Lung (tissue), 12 donors: ENCODE data around the gene TSPAN31. TPM values are rescaled to one million over a fixed set of nuclear protein-coding genes. Genes with fewer than 3 reads are reported as not detected.
A peak's percentile ranks its signal among the peaks of the same experiment; 100 is the strongest.

ENCODE experiments used
- ATAC-seq: fragments of 200-7000 bp; cut with Tn5 transposase; one replicate; pipeline ENCODE4 v1.9.1; 2020; ENCODE audit warnings: moderate number of reproducible peaks; ENCODE audit not compliant: insufficient read depth, low FRiP score
- DNase-seq, 3 donors: peaks; one replicate each; pipeline ENCODE4 v3.0.0-alpha.2; 2013 to 2017
- H3K27ac ChIP-seq, 2 donors: one replicate each; pipeline ENCODE4 v1.5.1; 2013; ENCODE audit warnings: mild to moderate bottlenecking in 2 of 2, moderate library complexity in 2 of 2, control low read depth in 1 of 2, inconsistent platforms in 1 of 2, low read depth in 1 of 2, low read length in 1 of 2
- H3K27me3 ChIP-seq, 3 donors: one replicate each; pipeline ENCODE4 v1.5.1; 2013; ENCODE audit warnings: low read length in 2 of 3; ENCODE audit not compliant: control insufficient read depth in 3 of 3, insufficient read depth in 3 of 3
- H3K36me3 ChIP-seq, 4 donors: one replicate each; pipeline ENCODE4 v1.5.1; 2013; ENCODE audit warnings: low read length in 4 of 4, mild to moderate bottlenecking in 1 of 4, moderate library complexity in 1 of 4; ENCODE audit not compliant: control insufficient read depth in 4 of 4, insufficient read depth in 4 of 4
- H3K4me1 ChIP-seq, 5 donors: one replicate each; pipeline ENCODE4 v1.5.1; 2013; ENCODE audit warnings: low read length in 5 of 5, mild to moderate bottlenecking in 2 of 5, moderate library complexity in 1 of 5; ENCODE audit not compliant: control insufficient read depth in 5 of 5, insufficient read depth in 5 of 5
- H3K4me3 ChIP-seq: one replicate; pipeline ENCODE4 v1.5.1; 2013; ENCODE audit warnings: mild to moderate bottlenecking, control low read depth, moderate library complexity
- H3K9ac ChIP-seq, 2 donors: one replicate each; pipeline ENCODE4 v1.5.1; 2013; ENCODE audit warnings: low read length in 2 of 2, control low read depth in 1 of 2; ENCODE audit not compliant: insufficient read depth in 1 of 2
- H3K9me3 ChIP-seq, 4 donors: one replicate each; pipeline ENCODE4 v1.5.1; 2013; ENCODE audit warnings: low read length in 3 of 4, mild to moderate bottlenecking in 1 of 4, moderate library complexity in 1 of 4; ENCODE audit not compliant: control insufficient read depth in 4 of 4, insufficient read depth in 3 of 4
- WGBS, 2 donors: extraction: QIAGEN DNeasy Blood & Tissue Kit; methylation state at CpG; one replicate each; pipeline ENCODE4 v1.1.7; 2013; 5-methylcytosine and 5-hydroxymethylcytosine counted together
- polyA plus RNA-seq, 2 donors: library from polyadenylated mRNA; stranded (reverse); fragments of 200-250 nt; gene quantifications; one replicate each; pipeline ENCODE4 v1.2.1, GENCODE V29; 2013
- total RNA-seq, 2 donors: library from RNA; depleted of rRNA in 1 of 2; stranded (reverse); fragments of >200 nt in 1 of 2; gene quantifications; one replicate each; pipeline ENCODE4 v1.2.1, GENCODE V29; 2014 to 2021
- TF ChIP-seq, protein P1 (sequence below): IDR thresholded peaks from 2 replicates; pipeline ENCODE4 v1.5.1; 2012; ENCODE audit warnings: mild to moderate bottlenecking; ENCODE audit errors: control extremely low read depth, extremely low read depth
- donor health status: control.
- donor health status: control.
- donor health status: Bipolar disorder and iron deficiency.
- donor health status: healthy.
- donor health status: DM: yes; HTN: yes; CAD: no.

TSPAN31 gene
- total and polyA plus RNA-seq, 4 donors: 32.4 to 61.1 (median 46.1) TPM

DNA sequence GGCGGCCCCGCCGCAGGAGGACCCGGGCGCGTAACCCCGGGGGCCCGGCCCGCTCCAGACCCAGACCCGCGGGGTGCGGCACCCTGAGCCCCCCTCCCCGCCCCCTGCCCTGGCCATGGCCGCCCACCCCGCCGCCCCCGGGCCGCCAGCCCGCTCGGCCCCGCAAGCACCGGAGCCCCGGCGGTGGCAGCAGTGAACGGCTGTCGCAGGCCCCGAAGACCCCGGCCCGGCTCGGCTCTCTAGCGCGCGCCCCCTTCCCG is 10.3 kb downstream of the TSPAN31 start:
- no peak for DNase-seq
- Histone ChIP-seq H3K9me3 (peaks cover 0 to 5% (median 0%) of the 10 kb centered on the region in 4 donors), H3K36me3 (peaks cover 0 to 16% (median 11%) of the 10 kb centered on the region in 4 donors), H3K4me1 (peaks cover 5 to 42% (median 16%) of the 10 kb centered on the region in 5 donors), H3K27me3 (no peaks in the 10 kb centered on the region), H3K4me3 (peak overlapping the region; percentile 71), H3K27ac (peak overlapping the region in 1 of 2 donors; percentile 73), H3K9ac (no peak overlapping the region)
- TF ChIP-seq, protein P1, sequence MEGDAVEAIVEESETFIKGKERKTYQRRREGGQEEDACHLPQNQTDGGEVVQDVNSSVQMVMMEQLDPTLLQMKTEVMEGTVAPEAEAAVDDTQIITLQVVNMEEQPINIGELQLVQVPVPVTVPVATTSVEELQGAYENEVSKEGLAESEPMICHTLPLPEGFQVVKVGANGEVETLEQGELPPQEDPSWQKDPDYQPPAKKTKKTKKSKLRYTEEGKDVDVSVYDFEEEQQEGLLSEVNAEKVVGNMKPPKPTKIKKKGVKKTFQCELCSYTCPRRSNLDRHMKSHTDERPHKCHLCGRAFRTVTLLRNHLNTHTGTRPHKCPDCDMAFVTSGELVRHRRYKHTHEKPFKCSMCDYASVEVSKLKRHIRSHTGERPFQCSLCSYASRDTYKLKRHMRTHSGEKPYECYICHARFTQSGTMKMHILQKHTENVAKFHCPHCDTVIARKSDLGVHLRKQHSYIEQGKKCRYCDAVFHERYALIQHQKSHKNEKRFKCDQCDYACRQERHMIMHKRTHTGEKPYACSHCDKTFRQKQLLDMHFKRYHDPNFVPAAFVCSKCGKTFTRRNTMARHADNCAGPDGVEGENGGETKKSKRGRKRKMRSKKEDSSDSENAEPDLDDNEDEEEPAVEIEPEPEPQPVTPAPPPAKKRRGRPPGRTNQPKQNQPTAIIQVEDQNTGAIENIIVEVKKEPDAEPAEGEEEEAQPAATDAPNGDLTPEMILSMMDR: no peak
- no peak for ATAC-seq
- 0% methylated on average over 3 to 34 of the region's 34 CpGs for WGBS, 2 donors

DNA sequence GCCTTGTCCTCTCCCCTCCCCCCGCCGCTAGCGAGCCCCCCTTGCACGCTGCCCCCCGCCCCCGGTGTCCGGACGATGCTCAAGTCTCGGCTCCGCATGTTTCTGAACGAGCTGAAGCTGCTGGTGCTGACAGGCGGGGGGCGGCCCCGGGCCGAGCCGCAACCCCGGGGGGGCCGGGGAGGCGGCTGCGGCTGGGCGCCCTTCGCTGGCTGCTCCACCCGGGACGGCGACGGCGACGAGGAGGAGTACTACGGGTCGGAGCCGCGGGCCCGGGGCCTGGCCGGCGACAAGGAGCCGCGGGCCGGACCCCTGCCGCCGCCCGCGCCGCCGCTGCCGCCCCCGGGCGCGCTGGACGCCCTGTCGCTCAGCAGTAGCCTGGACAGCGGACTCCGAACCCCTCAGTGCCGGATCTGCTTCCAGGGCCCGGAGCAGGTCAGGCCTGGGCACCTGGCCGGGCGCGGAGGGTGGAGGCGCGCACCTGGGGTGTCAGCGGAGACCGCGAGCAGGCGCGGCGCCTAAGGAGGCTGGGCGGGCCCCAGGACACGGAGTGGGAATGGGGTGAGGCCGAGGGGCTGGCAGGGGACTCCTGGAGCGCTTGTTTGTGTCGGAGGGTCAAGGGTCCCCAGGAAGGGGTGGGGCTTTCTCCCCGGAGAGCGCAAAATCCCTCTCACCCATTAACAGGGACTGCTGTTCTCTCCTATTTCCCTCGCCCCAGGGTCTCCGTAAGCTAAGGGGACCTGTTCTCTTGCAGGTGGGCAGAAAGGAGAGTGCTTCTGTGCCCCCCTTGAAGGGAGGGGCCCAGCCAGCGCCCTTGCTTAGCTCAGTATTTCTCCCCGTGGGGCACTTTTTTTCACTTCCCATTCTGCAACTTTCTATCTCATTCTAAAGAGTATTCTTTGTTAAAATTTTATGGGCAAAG is 10.9 kb downstream of the TSPAN31 start:
- H3K36me3 ChIP-seq: peaks cover 0 to 12% (median 5%) of the 10 kb centered on the region in 4 donors
- no peak for ATAC-seq

DNA sequence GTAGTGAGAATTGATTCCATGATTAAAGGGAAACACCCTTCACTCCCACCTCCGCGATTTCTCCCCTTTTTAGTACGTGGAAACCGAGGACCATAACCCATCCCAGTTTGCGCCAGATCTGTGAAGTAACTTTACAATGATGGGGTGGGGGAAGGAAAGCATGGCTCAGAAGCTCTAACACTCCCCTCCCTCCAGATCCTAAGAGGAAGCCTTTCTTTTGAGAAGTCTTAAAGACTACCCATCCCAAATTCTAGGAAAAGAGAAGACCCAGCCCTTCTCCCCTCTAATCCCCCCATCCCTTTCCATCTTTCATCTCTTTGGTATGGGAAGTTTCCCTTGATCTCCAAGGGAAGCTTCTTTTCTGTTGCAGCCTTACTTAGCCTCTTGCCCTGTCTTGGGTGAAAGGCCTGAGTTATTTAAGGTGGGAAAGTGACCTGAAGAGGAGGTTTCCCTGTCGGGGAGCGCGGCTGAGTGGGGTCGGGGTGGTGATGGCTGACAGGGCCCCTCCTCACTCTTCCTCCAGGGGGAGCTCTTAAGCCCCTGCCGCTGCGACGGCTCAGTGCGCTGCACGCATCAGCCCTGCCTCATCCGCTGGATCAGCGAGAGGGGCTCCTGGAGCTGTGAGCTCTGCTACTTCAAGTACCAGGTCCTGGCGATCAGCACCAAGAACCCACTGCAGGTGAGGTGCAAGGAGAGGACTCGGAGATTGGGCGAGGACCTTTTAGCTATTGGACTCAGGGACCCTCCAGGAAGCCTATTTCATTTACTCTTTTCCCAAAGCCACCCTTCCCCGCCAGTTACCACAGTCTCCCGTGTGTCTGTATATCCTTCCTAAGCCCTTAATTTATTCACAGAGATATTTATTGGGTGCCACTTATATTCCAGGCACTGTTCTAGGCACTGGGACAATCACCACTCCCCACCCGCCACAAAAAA is 11.8 kb downstream of the TSPAN31 start:
- 32 to 46% methylated on average over 22 of the region's 22 CpGs for WGBS, 2 donors
- H3K27me3 ChIP-seq: no peaks in the 10 kb centered on the region
- H3K27ac ChIP-seq: no peak overlapping the region
- peaks cover 5 to 30% (median 8%) of the 10 kb centered on the region in 5 donors for H3K4me1 ChIP-seq
- peaks cover 0 to 5% (median 0%) of the 10 kb centered on the region in 4 donors for H3K9me3 ChIP-seq
- DNase-seq (peak in 1 of 3 donors; percentile 41), ATAC-seq (no peak)
- H3K4me3 ChIP-seq: no peak overlapping the region
- TF ChIP-seq, protein P1: peak; percentile 24
- no peak overlapping the region for H3K9ac ChIP-seq
- peaks cover 0 to 12% (median 2%) of the 10 kb centered on the region in 4 donors for H3K36me3 ChIP-seq

More for the DNA sequence above, 10.9 kb downstream of the TSPAN31 start:
- Histone ChIP-seq H3K4me3 (peak overlapping the region; percentile 71), H3K9me3 (peaks cover 0 to 5% (median 0%) of the 10 kb centered on the region in 4 donors), H3K4me1 (peaks cover 5 to 39% (median 15%) of the 10 kb centered on the region in 5 donors), H3K27ac (peak overlapping the region in 1 of 2 donors; percentile 74), H3K27me3 (no peaks in the 10 kb centered on the region), H3K9ac (peak overlapping the region; percentile 18 to 19)
- TF ChIP-seq, protein P1: no peak
- WGBS, 2 donors: 1% methylated on average over 41 to 76 of the region's 76 CpGs
- DNase-seq: peak in 1 of 3 donors; percentile 46
